Right atrium auricular region (tissue), 2 donors: Measurements from ENCODE around the gene DHRS7B. TPM values are rescaled to one million over a fixed set of nuclear protein-coding genes. Genes with fewer than 3 reads are reported as not detected.

Experiments
- DNase-seq: peaks from one replicate; pipeline ENCODE4 v3.0.0-alpha.2; 2019; ENCODE audit warnings: low spot score
- H3K27ac ChIP-seq, 2 donors: fragments of 200-600 bp; sonication (generic); 1 replicate in 1 of 2; 2 replicates in 1 of 2; pipeline ENCODE4 v1.5.1; 2016 to 2019
- H3K27me3 ChIP-seq, 2 donors: fragments of 200-600 bp; sonication (generic); one replicate each; pipeline versions ENCODE4 v1.5.1 to v1.6.0; 2017 to 2019
- H3K36me3 ChIP-seq: fragments of 200-600 bp; sonication (generic); one replicate; pipeline ENCODE4 v1.5.1; 2016
- H3K4me1 ChIP-seq, 2 donors: fragments of 200-600 bp; sonication (generic); one replicate each; pipeline versions ENCODE4 v1.5.1 to v1.6.0; 2017 to 2019
- H3K4me3 ChIP-seq, 2 donors: fragments of 200-600 bp; sonication (generic); 1 replicate in 1 of 2; 2 replicates in 1 of 2; pipeline ENCODE4 v1.5.1; 2017 to 2019; ENCODE audit warnings: mild to moderate bottlenecking in 1 of 2, moderate library complexity in 1 of 2
- H3K9me3 ChIP-seq, 2 donors: fragments of 200-600 bp; sonication (generic); one replicate each; pipeline ENCODE4 v1.5.1; 2019
- CTCF ChIP-seq, 2 donors: fragments of 200-600 bp; sonication (generic); IDR thresholded peaks; one replicate each; pipeline ENCODE4 v1.5.1; 2019; ENCODE audit warnings: antibody characterized with exemption in 2 of 2
- total RNA-seq, 2 donors: library from RNA; depleted of rRNA; stranded (reverse); fragments of >200 nt; gene quantifications; one replicate each; pipeline ENCODE4 v1.1.0, GENCODE V29; 2016

DHRS7B gene
- total RNA-seq, 2 donors from 2014 or later: 35.8 to 45.3 TPM

- Histone ChIP-seq H3K27me3 (no peaks in the 10 kb centered on the region), H3K36me3 (no peaks in the 10 kb centered on the region), H3K9me3 (no peaks in the 10 kb centered on the region), H3K27ac (no peak overlapping the region), H3K4me3 (no peak overlapping the region), H3K4me1 (peaks cover 0 to 80% of the 10 kb centered on the region in 2 donors)
- TF ChIP-seq CTCF (IDR thresholded peaks at IDR 0.05): no peak
- peak; percentile 56 for DNase-seq
These were observed 37.9 kb downstream of the DHRS7B start for GRCh38 chr17:21164620-21165019.

- Histone ChIP-seq H3K27ac (peak overlapping the region; percentile 84 to 88), H3K36me3 (no peaks in the 10 kb centered on the region), H3K4me3 (peak overlapping the region; percentile 27 to 30), H3K9me3 (no peaks in the 10 kb centered on the region), H3K4me1 (peaks cover 0 to 93% of the 10 kb centered on the region in 2 donors), H3K27me3 (no peaks in the 10 kb centered on the region)
- no peak for TF ChIP-seq CTCF (IDR thresholded peaks at IDR 0.05)
- peak; percentile 66 for DNase-seq
These were observed 39.3 kb downstream of the DHRS7B start for GRCh38 chr17:21165922-21166594.

GRCh38 chr17:21166595-21167210, 39.9 kb downstream of the DHRS7B start:
- Histone ChIP-seq H3K36me3 (no peaks in the 10 kb centered on the region), H3K9me3 (no peaks in the 10 kb centered on the region), H3K4me1 (peaks cover 0 to 93% of the 10 kb centered on the region in 2 donors), H3K4me3 (peak overlapping the region; percentile 27 to 30), H3K27ac (peak overlapping the region; percentile 84 to 88), H3K27me3 (no peaks in the 10 kb centered on the region)
- no peak for DNase-seq
- TF ChIP-seq CTCF (IDR thresholded peaks at IDR 0.05): no peak

- peak in 1 of 2 donors; percentile 12 for TF ChIP-seq CTCF (IDR thresholded peaks at IDR 0.05)
- no peaks in the 10 kb centered on the region for H3K27me3 ChIP-seq
- peak overlapping the region; percentile 84 to 88 for H3K27ac ChIP-seq
- peak; percentile 56 for DNase-seq
- H3K9me3 ChIP-seq: no peaks in the 10 kb centered on the region
- H3K36me3 ChIP-seq: peaks cover 2% of the 10 kb centered on the region
- peak overlapping the region; percentile 27 to 30 for H3K4me3 ChIP-seq
- peaks cover 0 to 93% of the 10 kb centered on the region in 2 donors for H3K4me1 ChIP-seq
These were observed 40.5 kb downstream of the DHRS7B start for GRCh38 chr17:21167303-21167702.

GRCh38 chr17:21168555-21168865, 41.7 kb downstream of the DHRS7B start:
- Histone ChIP-seq H3K4me3 (no peak overlapping the region), H3K9me3 (no peaks in the 10 kb centered on the region), H3K36me3 (peaks cover 12% of the 10 kb centered on the region), H3K27me3 (no peaks in the 10 kb centered on the region), H3K27ac (no peak overlapping the region), H3K4me1 (peaks cover 0 to 93% of the 10 kb centered on the region in 2 donors)
- no peak for TF ChIP-seq CTCF (IDR thresholded peaks at IDR 0.05)
- no peak for DNase-seq
